CD4-positive, alpha-beta T cell treated with Interleukin-2 at 100 ng/mL for 4 hours (primary cell): Measurements from ENCODE around the gene METTL1.
"Not testable (repeated sequence)": the region's sequence is repeated elsewhere in the genome, so short reads cannot be mapped to it uniquely, and the experiment has no call there.

Experiments
- DNase-seq: peaks from one replicate; pipeline ENCODE4 v3.0.0-alpha.2; 2020; ENCODE audit warnings: low spot score

The METTL1 gene

GRCh38 chr12:57796996-57797395, 25.1 kb upstream of the METTL1 start:
- no peak for DNase-seq

- DNase-seq = no peak
Observed at GRCh38 chr12:57795354-57795753, 23.4 kb upstream of the METTL1 start.

- DNase-seq = no peak
Observed at GRCh38 chr12:57793920-57794319, 22.0 kb upstream of the METTL1 start.

GRCh38 chr12:57783861-57784260, 12.0 kb upstream of the METTL1 start:
- DNase-seq = no peak

- DNase-seq = no peak
Observed at GRCh38 chr12:57783466-57783801, 11.5 kb upstream of the METTL1 start.

GRCh38 chr12:57782608-57783465, 10.9 kb upstream of the METTL1 start, which contains the start of gene TSFM:
Gene TSFM, plus strand, starts transcription at chr12:57782787. Its CDS starts 15 bp downstream, at chr12:57782802.
- peak; percentile 97 for DNase-seq

- DNase-seq = no peak
Observed at GRCh38 chr12:57782243-57782607, 10.3 kb upstream of the METTL1 start.

GRCh38 chr12:57781801-57782200, 9.9 kb upstream of the METTL1 start:
- no peak for DNase-seq

- DNase-seq = no peak
Observed at GRCh38 chr12:57781244-57781643, 9.3 kb upstream of the METTL1 start.

GRCh38 chr12:57780284-57780897, 8.5 kb upstream of the METTL1 start:
- no peak for DNase-seq

- no peak for DNase-seq
Observed at GRCh38 chr12:57779736-57780135, 7.8 kb upstream of the METTL1 start.

GRCh38 chr12:57777911-57778310, 6.0 kb upstream of the METTL1 start:
- DNase-seq = no peak

- DNase-seq = no peak
Observed at GRCh38 chr12:57777367-57777766, 5.5 kb upstream of the METTL1 start.

GRCh38 chr12:57776247-57776587, 4.3 kb upstream of the METTL1 start:
- no peak for DNase-seq

GRCh38 chr12:57775563-57776246, 3.8 kb upstream of the METTL1 start:
- no peak for DNase-seq

- no peak for DNase-seq
Observed at GRCh38 chr12:57775044-57775443, 3.1 kb upstream of the METTL1 start.

GRCh38 chr12:57774634-57775033, 2.7 kb upstream of the METTL1 start:
- not testable (repeated sequence) for DNase-seq

GRCh38 chr12:57772429-57773322, 771 bp upstream of the METTL1 start, which contains the start of gene EEF1AKMT3:
Gene EEF1AKMT3, plus strand, starts transcription at chr12:57772614. Its CDS starts 111 bp downstream, at chr12:57772725.
- DNase-seq = no peak

GRCh38 chr12:57771236-57771872, 551 bp downstream of the METTL1 start:
- DNase-seq = peak; percentile 80

GRCh38 chr12:57770734-57771133, 1.2 kb downstream of the METTL1 start:
- DNase-seq = no peak

GRCh38 chr12:57769594-57769993, 2.3 kb downstream of the METTL1 start:
- no peak for DNase-seq

GRCh38 chr12:57767876-57768275, 4.0 kb downstream of the METTL1 start:
- DNase-seq = no peak
